ENCODE data around the gene PTGS2. TPM values are rescaled to one million over a fixed set of nuclear protein-coding genes. Genes with fewer than 3 reads are reported as not detected.

PTGS2 gene
- total and polyA plus RNA-seq, 2 of the 8 experiments (the other 6 are each of a cell fraction or from before 2014, with no cell fraction given): 0.29 to 0.35 TPM

- no peak for TF ChIP-seq TAF7 (optimal IDR thresholded peaks at IDR 0.05; ENCODE audit: borderline replicate concordance, low read depth, low read length)
- TF ChIP-seq HDAC2 (IDR thresholded peaks at IDR 0.05; ENCODE audit: borderline replicate concordance in 1 of 2, low read depth in 2 of 2, low read length in 2 of 2): no peak
- no peak for TF ChIP-seq POLR2A (IDR thresholded peaks at IDR 0.05; ENCODE audit: control extremely low read depth in 1 of 2, low read depth in 2 of 2, low read length in 2 of 2)
- no peak for TF ChIP-seq CREB1 (IDR thresholded peaks at IDR 0.05)
- TF ChIP-seq SRF (IDR thresholded peaks at IDR 0.05; ENCODE audit: low read depth, low read length): no peak
- no peak for TF ChIP-seq SIN3A (conservative IDR thresholded peaks at IDR 0.05 in 1 of 2, IDR thresholded peaks at IDR 0.05 in 1 of 2; ENCODE audit: low read depth in 1 of 2, low read length in 2 of 2)
- TF ChIP-seq TBP (IDR thresholded peaks at IDR 0.05; ENCODE audit: low read depth, low read length): no peak
- TF ChIP-seq ATF3 (IDR thresholded peaks at IDR 0.05; ENCODE audit: insufficient read depth, low read depth, low read length): no peak
- no peak for TF ChIP-seq CTBP2 (IDR thresholded peaks at IDR 0.05; ENCODE audit: borderline replicate concordance, insufficient read depth, insufficient read length, low read length)
- TF ChIP-seq CBX5 (IDR thresholded peaks at IDR 0.05; ENCODE audit: low read depth, low read length): no peak
- no peak for TF ChIP-seq EP300 (IDR thresholded peaks at IDR 0.05; ENCODE audit: borderline replicate concordance in 1 of 2, low read depth in 2 of 2, low read length in 2 of 2)
These were observed 9.7 kb downstream of the PTGS2 start (continued) for GRCh38 chr1:186670297-186671135.
